H1 (cell line): ENCODE results near the gene PLA2R1. TPM values are rescaled to one million over a fixed set of nuclear protein-coding genes. Genes with fewer than 3 reads are reported as not detected.

Experiments used
- CBX5 ChIP-seq: fragments of 300-800, 300-1000 bp; sonication (generic); IDR thresholded peaks from 2 replicates; pipeline ENCODE4 v1.7.1; 2016; ENCODE audit warnings: antibody characterized with exemption, low read length, low read depth
- CEBPB ChIP-seq: IDR thresholded peaks from 2 replicates; pipeline ENCODE4 v1.6.1; 2012; ENCODE audit warnings: low read depth, low read length
- FOSL1 ChIP-seq: IDR thresholded peaks from 2 replicates; pipeline ENCODE4 v1.6.1; 2011; ENCODE audit warnings: mild to moderate bottlenecking, low read depth, low read length, moderate library complexity; ENCODE audit not compliant: insufficient read depth
- HDAC6 ChIP-seq: IDR thresholded peaks from one replicate; pipeline ENCODE4 v1.7.1; 2012; ENCODE audit warnings: low read depth, mild to moderate bottlenecking, inconsistent platforms, low read length, moderate library complexity
- KDM4A ChIP-seq: IDR thresholded peaks from one replicate; pipeline ENCODE4 v1.7.1; 2012; ENCODE audit warnings: low read depth, mild to moderate bottlenecking, moderate library complexity, low read length, inconsistent platforms; ENCODE audit not compliant: severe bottlenecking
- RAD21 ChIP-seq, 2 experiments: IDR thresholded peaks in 1 of 2; conservative IDR thresholded peaks in 1 of 2; 2 replicates each; pipeline ENCODE4 v1.6.1; 2011; ENCODE audit warnings: low read depth in 2 of 2, low read length in 2 of 2, improper control_type of control experiment in 1 of 2, inconsistent platforms in 1 of 2, mild to moderate bottlenecking in 1 of 2, moderate library complexity in 1 of 2
- RBBP5 ChIP-seq: IDR thresholded peaks from 2 replicates; pipeline ENCODE4 v1.7.1; 2012; ENCODE audit warnings: low read depth, mild to moderate bottlenecking, inconsistent platforms, low read length, moderate library complexity, borderline replicate concordance
- SAP30 ChIP-seq: fragments of 300-600 bp; sonication (generic); IDR thresholded peaks from 2 replicates; pipeline ENCODE4 v1.7.1; 2012; ENCODE audit warnings: low read length, moderate library complexity, mild to moderate bottlenecking, inconsistent platforms; ENCODE audit not compliant: insufficient read depth, insufficient replicate concordance
- SP1 ChIP-seq: IDR thresholded peaks from 2 replicates; pipeline ENCODE4 v1.6.1; 2011; ENCODE audit warnings: low read depth, low read length
- SRF ChIP-seq: IDR thresholded peaks from 2 replicates; pipeline ENCODE4 v1.6.1; 2011; ENCODE audit warnings: mild to moderate bottlenecking, low read depth, low read length, moderate library complexity
- SUZ12 ChIP-seq: fragments of 200-600 bp; sonication (generic); IDR thresholded peaks from 2 replicates; pipeline ENCODE4 v1.6.1; 2012; ENCODE audit warnings: mild to moderate bottlenecking, inconsistent platforms, low read length, moderate library complexity, mixed read lengths
- TAF7 ChIP-seq: optimal IDR thresholded peaks from 2 replicates; pipeline ENCODE3; 2011; ENCODE audit warnings: low read depth, mild to moderate bottlenecking, inconsistent platforms, low read length, moderate library complexity, borderline replicate concordance
- TCF12 ChIP-seq: IDR thresholded peaks from 2 replicates; pipeline ENCODE4 v1.6.1; 2011; ENCODE audit warnings: low read depth, mild to moderate bottlenecking, low read length
- ZNF274 ChIP-seq: IDR thresholded peaks from 2 replicates; pipeline ENCODE4 v1.7.0; 2012; ENCODE audit warnings: low read length, borderline replicate concordance; ENCODE audit errors: extremely low read depth
- polyA plus RNA-seq, 7 experiments: library from polyadenylated mRNA; depleted of rRNA in 3 of 7; stranded (reverse) in 5 of 7; unstranded in 2 of 7; fragments of >200 nt in 5 of 7; fragments of 200-250 nt in 2 of 7; gene quantifications; 1 replicate in 5 of 7; 2 replicates in 1 of 7; 4 replicates in 1 of 7; pipeline versions ENCODE4 v1.2.1 to v1.2.3, GENCODE V29; 2011 to 2013; ENCODE audit warnings: missing spikeins in 2 of 7, mixed read lengths in 2 of 7
- total RNA-seq: library from RNA; stranded (reverse); fragmentation: NEBNext Ultra II Directional; extraction: Animal tissue kit (Norgen Biotek cat#: 25700); gene quantifications from 2 replicates; pipeline ENCODE4 v1.2.1, GENCODE V29; 2021

PLA2R1 gene
- total and polyA plus RNA-seq, 2 of the 8 experiments (the other 6 are each of a cell fraction or from before 2014, with no cell fraction given) = 0.65 to 1.5 TPM

DNA sequence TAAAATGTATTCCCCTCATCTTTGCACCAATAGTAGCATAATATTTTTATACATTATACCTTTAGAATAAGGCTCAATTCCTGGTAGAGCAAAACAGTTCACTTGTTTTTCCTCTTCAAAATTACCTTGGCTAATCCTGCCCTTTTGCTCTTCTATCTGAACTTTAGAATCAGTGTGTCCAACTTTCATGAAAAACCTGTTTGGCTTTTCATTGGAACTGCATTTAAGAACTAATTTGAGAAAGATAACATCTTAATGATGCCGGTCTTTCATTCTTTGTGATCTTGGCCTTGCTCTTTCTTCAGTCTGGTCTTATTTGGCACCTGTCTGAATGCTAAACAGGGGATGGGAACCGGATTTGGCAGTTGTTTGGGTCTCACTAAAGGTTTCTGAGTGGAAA lies 151.5 kb downstream of the PLA2R1 start (continued):
- no peak for TF ChIP-seq HDAC6
- TF ChIP-seq RBBP5 = no peak
- no peak for TF ChIP-seq ZNF274
- no peak for TF ChIP-seq SP1
- TF ChIP-seq CEBPB = no peak
- TF ChIP-seq TCF12 = no peak
- no peak for TF ChIP-seq RAD21 (IDR thresholded peaks at IDR 0.05 in 1 of 2, conservative IDR thresholded peaks at IDR 0.05 in 1 of 2; ENCODE audit: low read depth in 2 of 2, low read length in 2 of 2)
- no peak for TF ChIP-seq CBX5
- TF ChIP-seq FOSL1 = no peak
- TF ChIP-seq SUZ12 = no peak
- TF ChIP-seq TAF7 = no peak
- TF ChIP-seq SAP30 = no peak
- no peak for TF ChIP-seq SRF
- no peak for TF ChIP-seq KDM4A
- TF ChIP-seq, all 59 proteins: peak for 0
